GM12891 (cell line): Measurements from ENCODE around the gene ACADSB.

Experiments used
- DNase-seq: peaks from one replicate; pipeline ENCODE4 v3.0.0; 2011; ENCODE audit warnings: low spot score; ENCODE audit not compliant: insufficient read length
- FAIRE-seq: peaks from 2 replicates; lab custom pipeline; 2011; peaks lifted over from hg19 to GRCh38; lab: Jason Lieb, UNC
- PAX5 ChIP-seq: IDR thresholded peaks from 2 replicates; pipeline ENCODE4 v1.6.1; 2011; ENCODE audit warnings: low read length, moderate library complexity, mild to moderate bottlenecking; ENCODE audit not compliant: insufficient read depth, severe bottlenecking
- POLR2A ChIP-seq: IDR thresholded peaks from 2 replicates; pipeline ENCODE4 v1.6.1; 2011; ENCODE audit warnings: low read depth, low read length, control low read depth
- POLR2AphosphoS5 ChIP-seq: IDR thresholded peaks from 2 replicates; pipeline ENCODE4 v1.6.1; 2011; ENCODE audit warnings: low read depth, low read length, control low read depth
- POU2F2 ChIP-seq: IDR thresholded peaks from 2 replicates; pipeline ENCODE4 v1.6.1; 2011; ENCODE audit warnings: low read depth, mild to moderate bottlenecking, control low read depth, low read length, moderate library complexity
- SPI1 ChIP-seq: IDR thresholded peaks from 2 replicates; pipeline ENCODE4 v1.6.1; 2011; ENCODE audit warnings: low read depth, low read length, control low read depth
- TAF1 ChIP-seq: IDR thresholded peaks from 2 replicates; pipeline ENCODE4 v1.6.1; 2011; ENCODE audit warnings: low read depth, low read length, control low read depth

ACADSB gene

DNA sequence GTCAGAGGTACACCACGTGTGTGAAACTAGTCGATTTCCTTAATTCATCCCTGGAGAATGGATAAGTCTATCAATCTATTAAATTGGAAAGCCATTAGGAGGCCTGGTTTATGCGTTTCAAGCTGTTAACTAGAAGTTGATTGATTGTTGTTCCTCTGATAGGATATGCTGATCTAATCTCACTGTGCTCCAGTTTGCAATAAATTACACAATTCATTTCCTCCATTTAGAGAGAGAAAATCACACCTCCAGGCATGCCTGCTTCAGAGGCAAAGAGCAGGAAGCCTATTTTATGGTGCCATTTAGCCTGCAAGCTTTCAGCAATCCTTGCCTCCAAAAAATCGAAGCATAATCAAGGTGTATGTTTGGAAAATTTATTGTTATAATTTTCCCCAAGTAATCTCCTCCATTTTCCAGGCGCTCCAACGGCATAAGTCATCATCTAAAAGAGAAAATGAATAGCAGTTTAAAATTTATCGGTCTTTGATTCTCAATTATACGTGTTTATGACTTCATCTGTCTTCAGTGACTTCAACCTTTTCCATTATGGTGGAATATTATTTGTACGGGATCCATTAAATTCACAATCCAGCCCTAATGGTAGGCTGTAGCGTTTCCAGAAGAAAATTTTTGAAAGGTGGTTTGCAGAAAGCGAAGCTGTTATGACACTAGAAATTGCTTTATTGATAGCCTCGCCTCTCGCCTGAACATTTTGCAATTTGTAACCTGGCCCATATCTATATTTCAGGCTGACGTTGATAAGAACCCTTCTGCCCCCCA, 84.0 kb downstream of the ACADSB start:
- no peak for TF ChIP-seq TAF1
- TF ChIP-seq POU2F2: no peak
- no peak for TF ChIP-seq POLR2A
- TF ChIP-seq POLR2AphosphoS5: no peak
- TF ChIP-seq SPI1: no peak
- TF ChIP-seq PAX5: no peak
- no peak for DNase-seq
- FAIRE-seq: no peak

DNA sequence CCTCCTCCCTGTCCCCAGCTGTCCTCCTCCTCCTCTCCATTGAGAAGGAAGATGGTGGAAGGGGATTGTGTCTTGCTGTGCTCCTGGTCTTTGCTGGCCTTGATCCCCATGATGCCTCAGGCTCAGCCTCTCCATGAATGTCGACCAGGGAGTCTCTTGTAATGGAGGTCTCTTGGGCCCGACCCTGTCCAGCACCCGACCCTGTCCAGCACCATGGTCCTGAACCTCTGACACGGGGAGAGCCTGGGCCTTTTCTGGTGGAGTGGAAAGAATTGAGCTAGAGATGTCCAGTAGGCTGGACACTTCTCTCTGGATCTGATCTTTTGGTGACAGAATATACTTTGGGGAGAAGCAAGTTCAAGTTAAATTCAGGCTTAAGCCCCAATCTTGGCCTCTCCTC, 84.7 kb downstream of the ACADSB start:
- DNase-seq (no peak), FAIRE-seq (no peak)
- no peak for TF ChIP-seq TAF1
- TF ChIP-seq POLR2A: no peak
- no peak for TF ChIP-seq POU2F2

DNA sequence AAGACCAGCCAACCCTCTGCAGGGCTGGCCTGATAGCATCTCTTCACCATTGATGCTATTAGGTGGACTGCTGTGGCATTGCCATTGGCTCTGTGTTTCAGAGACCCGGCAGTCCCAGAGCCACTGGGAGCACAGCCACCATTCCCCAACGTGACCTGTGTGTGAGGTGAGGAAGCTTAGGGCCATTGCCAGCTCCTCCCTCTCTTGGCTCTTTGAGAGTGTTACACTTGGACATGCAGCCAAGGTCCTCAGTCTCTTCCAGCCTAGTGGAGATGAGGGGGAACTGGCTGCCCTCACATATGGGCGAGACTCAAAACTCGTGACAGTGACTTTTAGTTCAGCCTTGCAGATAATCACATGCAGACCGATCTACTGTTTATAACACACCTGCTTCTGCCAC, 87.6 kb downstream of the ACADSB start:
- DNase-seq (no peak), FAIRE-seq (no peak)
- no peak for TF ChIP-seq TAF1
- no peak for TF ChIP-seq POLR2AphosphoS5
- TF ChIP-seq POU2F2: no peak
- TF ChIP-seq PAX5: no peak
- TF ChIP-seq POLR2A: no peak
- no peak for TF ChIP-seq SPI1

DNA sequence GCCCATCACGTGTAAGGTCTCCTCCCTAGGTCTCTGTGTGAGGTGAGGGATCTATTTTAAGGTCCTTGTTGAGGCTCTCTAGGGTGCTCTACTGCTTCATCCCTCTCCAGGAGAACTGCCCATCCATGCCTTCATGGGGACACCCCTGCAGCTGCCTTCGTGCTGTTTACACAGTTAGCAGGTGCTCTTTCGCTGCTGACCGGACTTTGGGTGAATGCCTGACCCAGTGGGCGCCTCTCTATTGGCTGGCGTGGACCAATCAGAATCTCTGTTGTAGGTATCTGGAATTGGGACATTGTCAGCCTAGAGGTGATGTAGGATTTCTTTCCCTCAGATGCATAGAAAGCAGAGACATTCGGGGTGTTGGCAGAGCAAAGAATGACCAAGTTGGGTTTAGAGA, 88.2 kb downstream of the ACADSB start:
- DNase-seq (no peak), FAIRE-seq (no peak)
- no peak for TF ChIP-seq POLR2AphosphoS5
- no peak for TF ChIP-seq POU2F2
- no peak for TF ChIP-seq PAX5
- no peak for TF ChIP-seq POLR2A
- TF ChIP-seq SPI1: no peak
- TF ChIP-seq TAF1: no peak

DNA sequence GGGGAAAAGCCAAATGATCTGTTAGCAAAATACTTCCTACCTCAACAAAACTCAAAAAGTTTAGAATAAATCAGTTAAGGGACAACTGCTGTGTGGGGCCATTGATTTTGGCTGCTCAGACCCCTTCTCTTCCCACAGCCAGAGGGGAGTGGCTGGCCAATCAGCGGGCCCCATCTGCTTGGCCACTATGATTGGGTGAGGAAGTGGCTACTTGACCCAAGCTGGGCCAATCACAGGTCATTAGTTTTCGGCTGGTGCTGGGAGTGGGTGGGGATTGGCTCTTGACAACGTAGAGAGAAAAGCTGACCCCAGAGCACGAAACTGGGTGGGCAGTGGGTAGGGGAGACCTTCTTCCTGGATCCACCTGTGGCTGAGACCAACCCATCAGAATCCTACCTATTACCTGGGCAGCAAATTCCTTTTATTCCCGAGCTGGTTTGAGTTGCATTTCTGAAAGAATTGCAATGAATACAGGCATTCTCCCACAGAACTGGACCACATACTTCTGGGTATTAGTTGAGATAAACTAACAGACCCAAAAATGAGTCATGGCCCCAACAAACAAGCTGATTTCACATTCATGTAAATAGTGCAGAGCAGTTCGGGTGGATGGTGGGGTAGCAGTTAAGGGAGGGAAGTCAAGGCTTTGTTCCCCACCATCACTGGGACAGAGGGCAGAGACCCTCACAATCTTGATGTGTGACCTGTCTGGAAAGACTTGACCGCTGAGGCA, 91.4 kb downstream of the ACADSB start:
- DNase-seq (no peak), FAIRE-seq (no peak)
- TF ChIP-seq TAF1 (no peak), POLR2AphosphoS5 (no peak), SPI1 (no peak)

DNA sequence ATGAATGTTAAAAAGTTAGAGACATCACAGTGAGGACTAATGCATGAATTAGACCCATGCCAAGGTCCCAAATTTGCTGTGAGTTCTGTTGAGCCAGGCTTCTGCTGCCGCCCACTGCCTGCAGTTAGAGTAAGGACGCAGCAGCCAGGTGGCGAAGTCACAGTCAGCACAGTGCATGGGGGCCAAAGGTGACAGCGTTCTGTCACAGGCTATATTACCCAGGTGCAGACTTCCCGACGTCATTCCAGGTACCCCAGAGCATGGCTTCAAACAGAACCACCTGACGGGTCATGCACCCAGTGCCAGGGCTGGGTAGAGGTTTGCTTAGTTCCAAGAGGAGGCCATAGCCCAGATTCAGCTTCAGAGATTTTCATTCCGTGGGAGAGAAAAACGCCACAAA, 93.1 kb downstream of the ACADSB start:
- FAIRE-seq (no peak), DNase-seq (no peak)

DNA sequence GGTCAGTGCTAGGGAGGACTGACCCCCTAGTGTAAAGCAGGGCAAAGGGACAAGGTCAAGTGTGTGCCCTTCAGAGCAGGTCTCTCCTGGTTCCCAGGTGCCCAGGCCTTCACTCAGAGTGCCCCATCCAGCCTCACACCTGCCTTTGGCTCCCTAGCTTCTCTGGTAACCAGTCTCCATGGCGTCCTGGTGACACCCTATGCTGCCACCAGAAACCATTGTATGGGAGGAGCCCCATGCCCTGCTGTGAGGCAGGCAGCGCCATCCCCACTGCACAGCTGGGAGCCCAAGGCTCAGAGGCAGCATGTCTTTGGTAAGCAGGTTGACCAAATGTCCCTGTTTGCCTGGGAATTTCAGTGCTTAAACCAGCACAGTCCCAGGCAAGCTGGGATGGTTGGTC, 93.9 kb downstream of the ACADSB start:
- TF ChIP-seq TAF1: no peak
- TF ChIP-seq POU2F2: no peak
- TF ChIP-seq SPI1: no peak
- no peak for TF ChIP-seq POLR2AphosphoS5
- no peak for TF ChIP-seq POLR2A
- no peak for TF ChIP-seq PAX5
- FAIRE-seq (no peak), DNase-seq (no peak)

More for the DNA sequence above, 93.1 kb downstream of the ACADSB start:
- no peak for TF ChIP-seq PAX5
- no peak for TF ChIP-seq TAF1
- TF ChIP-seq POLR2AphosphoS5: no peak
- TF ChIP-seq POU2F2: no peak
- TF ChIP-seq SPI1: no peak
- no peak for TF ChIP-seq POLR2A

DNA sequence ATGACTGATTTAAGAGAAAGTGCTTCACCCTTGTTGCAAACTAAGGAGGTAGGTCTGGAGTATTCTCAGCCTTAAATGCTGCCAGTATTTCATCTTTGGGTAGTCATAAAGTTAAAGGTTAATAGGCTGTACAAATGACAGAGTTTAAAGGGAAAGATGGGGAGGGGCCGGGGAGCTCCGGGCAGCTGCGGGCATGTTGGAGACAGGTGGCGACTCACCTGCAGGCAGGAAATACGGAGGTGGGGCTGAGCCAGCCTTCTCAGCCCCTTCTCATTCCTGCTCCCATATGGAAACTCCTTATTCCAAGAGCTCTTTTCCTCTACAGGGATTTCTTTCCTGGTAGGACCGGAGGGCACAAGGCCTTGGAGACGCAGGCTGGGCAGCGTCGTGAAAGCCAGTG, 95.1 kb downstream of the ACADSB start:
- no peak for FAIRE-seq
- DNase-seq: no peak
- TF ChIP-seq SPI1 (no peak), POLR2AphosphoS5 (no peak), PAX5 (no peak)
